ENCODE results near the gene CATSPERZ.

The CATSPERZ gene, protein sequence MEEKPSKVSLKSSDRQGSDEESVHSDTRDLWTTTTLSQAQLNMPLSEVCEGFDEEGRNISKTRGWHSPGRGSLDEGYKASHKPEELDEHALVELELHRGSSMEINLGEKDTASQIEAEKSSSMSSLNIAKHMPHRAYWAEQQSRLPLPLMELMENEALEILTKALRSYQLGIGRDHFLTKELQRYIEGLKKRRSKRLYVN

DNA sequence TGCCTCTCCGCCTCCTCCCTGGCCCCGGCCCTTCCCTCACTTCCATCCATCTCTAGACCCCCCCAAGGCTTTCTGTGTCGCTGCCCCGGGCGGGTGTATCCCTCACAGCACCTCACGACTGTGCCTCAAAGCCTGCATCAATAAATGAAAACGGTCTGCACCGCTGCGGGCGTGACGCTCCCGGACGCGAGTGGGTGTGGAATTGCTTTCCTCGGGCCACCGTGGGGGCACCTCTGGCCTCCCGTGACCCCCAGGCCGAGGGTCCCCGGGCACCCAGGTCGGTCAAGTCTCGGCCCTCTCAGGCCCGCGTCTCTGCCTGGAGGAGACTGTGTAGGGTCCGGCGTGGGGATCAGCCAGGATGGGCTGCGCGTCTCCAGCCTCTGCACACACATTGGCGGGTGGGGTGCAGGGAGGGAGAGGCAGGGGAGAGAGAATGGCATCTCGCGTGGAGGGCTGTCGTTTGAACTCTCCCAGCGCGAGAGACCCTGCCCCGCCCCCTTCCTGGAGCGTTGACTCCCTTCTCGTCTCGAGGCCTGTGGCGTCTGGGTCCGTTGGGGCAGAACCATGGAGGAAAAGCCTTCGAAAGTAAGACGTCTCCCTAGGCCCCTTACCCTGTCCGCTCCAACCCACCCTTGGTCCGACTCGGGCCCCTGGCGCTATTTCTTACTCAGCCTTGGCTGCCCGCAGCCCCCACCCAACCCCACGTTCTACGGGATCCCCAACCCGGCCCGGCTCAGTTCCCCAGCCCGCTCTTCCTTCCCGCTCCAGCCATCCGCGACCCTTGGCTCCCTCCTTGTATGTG is at the start of gene CATSPERZ:
Gene CATSPERZ (plus strand): TSS at position 512 of the 802 bp plus-strand sequence. CDS start 53 bp downstream, at position 565.
- peaks cover 50% of the 10 kb centered on the region for H3K27me3 ChIP-seq (ENCODE audit: low read depth, low read length)
- peaks cover 0 to 28% of the 10 kb centered on the region in 2 donors for H3K4me1 ChIP-seq (ENCODE audit: control insufficient read depth in 1 of 2, insufficient read depth in 2 of 2, low read length in 2 of 2)
- no peaks in the 10 kb centered on the region for H3K36me3 ChIP-seq (ENCODE audit: control insufficient read depth in 1 of 2, insufficient read depth in 2 of 2, low read length in 2 of 2)
- H3K9me3 ChIP-seq (ENCODE audit: control insufficient read depth in 1 of 2, low read length in 2 of 2), result no peaks in the 10 kb centered on the region
- H3K4me3 ChIP-seq (ENCODE audit: low read depth in 1 of 2, low read length in 2 of 2), result peak within 1 kb of the TSS in 1 of 2 donors; percentile 58
- H3K27ac ChIP-seq (ENCODE audit: low read length), result no peak within 1 kb of the TSS

DNA sequence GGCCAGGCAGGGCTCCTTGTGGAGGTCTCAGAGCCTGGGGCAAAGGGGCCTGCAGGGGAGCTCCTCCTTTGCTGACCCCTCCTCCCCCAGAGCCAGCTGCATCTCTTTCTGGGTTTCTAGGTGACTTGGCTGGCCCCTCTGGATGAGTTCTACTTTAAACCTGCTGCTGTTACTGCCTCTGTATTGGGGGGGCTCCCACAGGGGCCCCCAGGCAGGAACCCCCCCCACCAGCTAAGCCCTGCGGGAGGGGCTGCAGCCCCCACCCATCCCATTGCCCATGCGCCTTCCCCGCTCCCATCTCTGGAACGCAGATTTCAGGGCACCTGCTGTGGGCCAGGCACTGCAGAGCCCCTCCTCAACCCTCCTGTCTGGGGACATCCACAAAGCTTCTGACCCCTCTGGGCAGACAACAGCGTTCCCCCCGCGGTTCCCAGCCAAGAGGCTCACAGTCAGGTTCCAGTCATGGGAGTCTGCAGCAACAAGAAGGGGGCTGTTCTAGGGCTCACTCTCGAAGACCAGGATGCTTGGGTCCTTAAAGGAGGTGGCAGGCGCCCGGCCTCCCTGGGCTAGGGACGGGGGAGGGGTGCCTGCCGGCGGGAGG is 49.6 kb upstream of the CATSPERZ start:
- H3K36me3 ChIP-seq (ENCODE audit: control insufficient read depth in 1 of 2, insufficient read depth in 2 of 2, low read length in 2 of 2), result peaks cover 7 to 10% of the 10 kb centered on the region in 2 donors
- peak overlapping the region; percentile 53 to 65 for H3K4me3 ChIP-seq (ENCODE audit: low read depth in 1 of 2, low read length in 2 of 2)
- H3K27me3 ChIP-seq (ENCODE audit: low read depth, low read length), result no peaks in the 10 kb centered on the region
- no peaks in the 10 kb centered on the region for H3K9me3 ChIP-seq (ENCODE audit: control insufficient read depth in 1 of 2, low read length in 2 of 2)
- H3K4me1 ChIP-seq (ENCODE audit: control insufficient read depth in 1 of 2, insufficient read depth in 2 of 2, low read length in 2 of 2), result peaks cover 3 to 45% of the 10 kb centered on the region in 2 donors
- no peak overlapping the region for H3K27ac ChIP-seq (ENCODE audit: low read length)

DNA sequence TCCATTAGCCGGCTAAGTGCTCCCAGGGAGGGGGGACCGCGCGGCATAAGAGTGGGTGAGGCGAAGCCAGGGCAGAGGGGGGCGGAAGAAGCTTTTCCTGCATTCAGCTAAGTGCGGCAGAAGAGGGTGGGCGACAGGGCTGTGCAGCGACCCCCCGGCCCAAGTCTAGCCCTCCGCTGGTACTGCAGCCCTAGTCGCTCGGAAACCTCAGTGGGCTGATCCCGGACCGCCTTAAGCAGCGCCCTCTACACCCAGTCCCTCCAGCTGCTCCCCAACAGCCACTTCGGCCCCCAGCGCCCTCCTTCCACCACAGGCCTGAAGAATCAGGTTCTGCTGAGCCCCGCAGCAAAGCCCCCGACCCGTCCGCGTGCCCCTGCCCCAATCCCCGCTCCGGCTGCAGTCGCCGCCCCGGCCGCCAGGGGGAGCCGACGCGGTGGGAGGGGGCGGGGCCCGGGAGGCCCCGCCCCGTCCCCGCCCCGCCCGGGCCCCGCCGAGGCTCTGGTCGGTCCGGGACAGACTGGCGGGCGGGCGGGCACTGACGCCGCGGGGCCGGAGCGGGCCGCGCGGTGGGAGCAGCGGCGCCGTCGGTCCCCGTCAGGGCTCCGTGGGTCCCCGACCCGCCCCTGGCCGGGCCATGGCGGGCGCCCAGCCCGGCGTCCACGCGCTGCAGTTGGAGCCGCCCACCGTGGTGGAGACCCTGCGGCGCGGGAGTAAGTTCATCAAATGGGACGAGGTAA is 49.0 kb upstream of the CATSPERZ start, which contains the start of gene PLCB3:
Gene PLCB3 (plus strand): TSS at position 515 of the 737 bp plus-strand sequence. CDS start 120 bp downstream, at position 635.
- peak within 1 kb of the TSS; percentile 63 for H3K27ac ChIP-seq (ENCODE audit: low read length)
- peaks cover 7 to 14% of the 10 kb centered on the region in 2 donors for H3K36me3 ChIP-seq (ENCODE audit: control insufficient read depth in 1 of 2, insufficient read depth in 2 of 2, low read length in 2 of 2)
- H3K4me1 ChIP-seq (ENCODE audit: control insufficient read depth in 1 of 2, insufficient read depth in 2 of 2, low read length in 2 of 2), result peaks cover 3 to 39% of the 10 kb centered on the region in 2 donors
- no peaks in the 10 kb centered on the region for H3K27me3 ChIP-seq (ENCODE audit: low read depth, low read length)
- no peaks in the 10 kb centered on the region for H3K9me3 ChIP-seq (ENCODE audit: control insufficient read depth in 1 of 2, low read length in 2 of 2)
- peak within 1 kb of the TSS; percentile 67 to 79 for H3K4me3 ChIP-seq (ENCODE audit: low read depth in 1 of 2, low read length in 2 of 2)

DNA sequence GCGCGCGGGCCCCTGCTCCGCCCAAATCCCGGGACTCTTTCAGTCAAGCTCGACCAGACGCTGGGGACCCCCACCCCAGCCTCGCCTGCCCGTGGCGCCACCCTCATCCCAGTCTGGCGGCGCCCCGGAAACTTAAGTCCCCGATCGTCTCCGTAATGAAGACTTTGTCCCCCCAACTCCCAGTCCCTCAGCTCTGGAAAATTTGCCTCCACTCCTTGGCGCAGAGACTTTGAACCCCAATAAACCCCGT is 48.5 kb upstream of the CATSPERZ start:
- Histone ChIP-seq H3K27ac (ENCODE audit: low read length) (peak overlapping the region; percentile 63), H3K9me3 (ENCODE audit: control insufficient read depth in 1 of 2, low read length in 2 of 2) (no peaks in the 10 kb centered on the region), H3K27me3 (ENCODE audit: low read depth, low read length) (no peaks in the 10 kb centered on the region), H3K36me3 (ENCODE audit: control insufficient read depth in 1 of 2, insufficient read depth in 2 of 2, low read length in 2 of 2) (peaks cover 12 to 19% of the 10 kb centered on the region in 2 donors), H3K4me1 (ENCODE audit: control insufficient read depth in 1 of 2, insufficient read depth in 2 of 2, low read length in 2 of 2) (peaks cover 3 to 38% of the 10 kb centered on the region in 2 donors), H3K4me3 (ENCODE audit: low read depth in 1 of 2, low read length in 2 of 2) (peak overlapping the region; percentile 67 to 79)

DNA sequence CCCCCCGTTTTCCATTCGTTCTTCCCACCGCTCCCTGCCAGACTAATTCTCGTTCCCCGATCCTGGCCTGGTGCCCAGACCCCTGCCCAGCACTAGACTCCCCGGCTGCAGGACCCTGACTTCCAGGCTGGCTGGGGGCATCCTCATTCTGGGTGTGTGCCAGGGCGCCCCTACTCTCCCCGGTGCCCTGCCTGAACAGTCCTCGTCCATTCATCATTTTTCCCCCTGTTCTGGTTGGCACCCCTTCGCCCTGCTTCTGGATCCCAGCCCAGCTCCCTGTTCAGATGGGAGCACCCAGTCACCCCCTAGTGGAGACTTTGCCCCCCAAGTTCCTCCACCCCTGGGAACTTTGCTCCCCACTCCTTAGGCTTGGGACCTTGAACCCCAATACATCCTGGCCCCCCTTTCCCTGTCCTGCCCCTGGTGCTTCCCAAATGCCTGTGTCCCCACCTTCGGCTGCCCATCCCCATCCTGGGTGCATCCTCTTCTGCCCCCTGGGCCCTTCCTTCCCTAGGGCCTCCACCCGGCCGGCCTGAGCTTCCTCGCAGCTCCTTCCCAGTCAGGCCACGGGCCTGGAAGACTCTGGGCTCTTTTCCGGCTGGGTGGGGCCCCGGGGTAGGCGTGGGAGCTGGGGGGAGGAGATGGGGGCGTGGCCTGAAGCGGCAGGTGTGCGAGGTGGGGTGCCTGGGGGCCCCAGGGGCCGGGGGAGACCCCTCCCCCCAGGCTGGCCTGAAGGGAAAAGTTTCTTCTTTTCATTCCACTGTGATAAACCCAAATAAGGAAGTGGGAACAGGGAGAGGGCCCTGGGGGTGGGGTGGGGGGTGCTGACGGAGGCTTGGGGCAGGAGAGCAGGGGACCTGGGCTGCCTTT is 47.9 kb upstream of the CATSPERZ start:
- Histone ChIP-seq H3K4me3 (ENCODE audit: low read depth in 1 of 2, low read length in 2 of 2) (peak overlapping the region; percentile 67 to 79), H3K9me3 (ENCODE audit: control insufficient read depth in 1 of 2, low read length in 2 of 2) (no peaks in the 10 kb centered on the region), H3K27ac (ENCODE audit: low read length) (peak overlapping the region; percentile 63), H3K4me1 (ENCODE audit: control insufficient read depth in 1 of 2, insufficient read depth in 2 of 2, low read length in 2 of 2) (peaks cover 3 to 34% of the 10 kb centered on the region in 2 donors), H3K36me3 (ENCODE audit: control insufficient read depth in 1 of 2, insufficient read depth in 2 of 2, low read length in 2 of 2) (peaks cover 12 to 20% of the 10 kb centered on the region in 2 donors), H3K27me3 (ENCODE audit: low read depth, low read length) (no peaks in the 10 kb centered on the region)

DNA sequence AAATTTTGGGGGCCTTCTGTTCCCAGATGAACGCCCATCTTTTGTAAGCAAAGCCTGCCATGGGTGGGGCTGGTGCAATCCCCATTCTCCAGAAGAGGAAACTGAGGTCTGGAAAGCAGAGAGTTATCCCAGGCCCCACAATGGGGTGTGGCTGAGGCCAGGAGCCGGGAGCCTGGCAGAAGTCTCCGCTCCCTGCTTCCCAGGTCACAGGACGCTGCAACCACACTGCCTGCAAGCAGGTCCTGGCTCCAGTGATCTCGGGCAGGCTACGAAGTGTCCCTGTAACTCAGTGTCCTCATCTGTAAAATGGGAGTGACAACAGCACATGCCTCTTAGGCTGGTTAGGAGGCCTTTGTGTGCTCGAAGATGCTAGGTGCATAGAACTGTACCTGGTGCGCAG is 47.1 kb upstream of the CATSPERZ start:
- H3K4me1 ChIP-seq (ENCODE audit: control insufficient read depth in 1 of 2, insufficient read depth in 2 of 2, low read length in 2 of 2), result peaks cover 3 to 28% of the 10 kb centered on the region in 2 donors
- H3K4me3 ChIP-seq (ENCODE audit: low read depth in 1 of 2, low read length in 2 of 2), result peak overlapping the region; percentile 67 to 79
- peaks cover 12 to 21% of the 10 kb centered on the region in 2 donors for H3K36me3 ChIP-seq (ENCODE audit: control insufficient read depth in 1 of 2, insufficient read depth in 2 of 2, low read length in 2 of 2)
- no peaks in the 10 kb centered on the region for H3K9me3 ChIP-seq (ENCODE audit: control insufficient read depth in 1 of 2, low read length in 2 of 2)
- H3K27ac ChIP-seq (ENCODE audit: low read length), result peak overlapping the region; percentile 51
- H3K27me3 ChIP-seq (ENCODE audit: low read depth, low read length), result no peaks in the 10 kb centered on the region

DNA sequence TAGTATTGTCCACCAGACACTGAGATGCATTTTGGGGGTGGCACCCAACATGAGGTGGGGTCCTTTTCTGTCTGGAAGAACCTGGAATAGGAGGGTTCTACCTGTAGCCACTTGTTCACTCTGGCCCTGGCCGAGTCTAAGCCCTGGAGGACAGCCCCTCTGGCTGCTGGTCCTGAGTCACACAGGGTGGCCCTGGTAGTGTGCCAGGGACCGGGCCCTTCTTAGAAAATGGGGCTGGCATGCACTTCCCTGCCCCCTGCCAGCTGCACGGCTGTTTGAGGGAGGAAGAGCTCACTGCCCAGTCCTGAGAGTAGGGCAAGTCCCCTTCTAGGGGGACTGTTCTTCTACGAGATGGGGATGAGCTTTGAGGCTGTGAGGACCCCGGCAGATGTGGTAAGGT is 46.7 kb upstream of the CATSPERZ start:
- no peaks in the 10 kb centered on the region for H3K9me3 ChIP-seq (ENCODE audit: control insufficient read depth in 1 of 2, low read length in 2 of 2)
- H3K27ac ChIP-seq (ENCODE audit: low read length), result no peak overlapping the region
- peaks cover 13 to 25% of the 10 kb centered on the region in 2 donors for H3K36me3 ChIP-seq (ENCODE audit: control insufficient read depth in 1 of 2, insufficient read depth in 2 of 2, low read length in 2 of 2)
- H3K27me3 ChIP-seq (ENCODE audit: low read depth, low read length), result no peaks in the 10 kb centered on the region
- peak overlapping the region in 1 of 2 donors; percentile 79 for H3K4me3 ChIP-seq (ENCODE audit: low read depth in 1 of 2, low read length in 2 of 2)
- H3K4me1 ChIP-seq (ENCODE audit: control insufficient read depth in 1 of 2, insufficient read depth in 2 of 2, low read length in 2 of 2), result peaks cover 3 to 28% of the 10 kb centered on the region in 2 donors

DNA sequence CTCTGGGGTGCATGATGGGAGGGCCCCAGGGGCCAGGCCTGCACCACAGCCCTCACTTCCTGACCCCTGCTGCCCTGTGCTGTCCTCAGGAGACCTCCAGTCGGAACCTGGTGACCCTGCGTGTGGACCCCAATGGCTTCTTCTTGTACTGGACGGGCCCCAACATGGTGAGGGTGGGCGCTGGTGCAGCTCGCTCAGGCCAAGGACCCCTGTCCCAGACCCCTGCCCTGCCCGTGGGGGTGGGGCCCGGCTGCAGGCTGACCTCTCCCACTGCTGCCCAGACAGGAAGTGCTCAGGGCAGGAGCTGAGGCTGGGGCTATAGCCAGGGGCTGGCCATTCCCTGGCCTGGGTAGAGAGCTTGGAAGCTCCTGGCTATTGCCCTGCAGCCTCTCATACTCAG is 45.8 kb upstream of the CATSPERZ start:
- Histone ChIP-seq H3K27ac (ENCODE audit: low read length) (no peak overlapping the region), H3K4me1 (ENCODE audit: control insufficient read depth in 1 of 2, insufficient read depth in 2 of 2, low read length in 2 of 2) (peaks cover 3 to 28% of the 10 kb centered on the region in 2 donors)

DNA sequence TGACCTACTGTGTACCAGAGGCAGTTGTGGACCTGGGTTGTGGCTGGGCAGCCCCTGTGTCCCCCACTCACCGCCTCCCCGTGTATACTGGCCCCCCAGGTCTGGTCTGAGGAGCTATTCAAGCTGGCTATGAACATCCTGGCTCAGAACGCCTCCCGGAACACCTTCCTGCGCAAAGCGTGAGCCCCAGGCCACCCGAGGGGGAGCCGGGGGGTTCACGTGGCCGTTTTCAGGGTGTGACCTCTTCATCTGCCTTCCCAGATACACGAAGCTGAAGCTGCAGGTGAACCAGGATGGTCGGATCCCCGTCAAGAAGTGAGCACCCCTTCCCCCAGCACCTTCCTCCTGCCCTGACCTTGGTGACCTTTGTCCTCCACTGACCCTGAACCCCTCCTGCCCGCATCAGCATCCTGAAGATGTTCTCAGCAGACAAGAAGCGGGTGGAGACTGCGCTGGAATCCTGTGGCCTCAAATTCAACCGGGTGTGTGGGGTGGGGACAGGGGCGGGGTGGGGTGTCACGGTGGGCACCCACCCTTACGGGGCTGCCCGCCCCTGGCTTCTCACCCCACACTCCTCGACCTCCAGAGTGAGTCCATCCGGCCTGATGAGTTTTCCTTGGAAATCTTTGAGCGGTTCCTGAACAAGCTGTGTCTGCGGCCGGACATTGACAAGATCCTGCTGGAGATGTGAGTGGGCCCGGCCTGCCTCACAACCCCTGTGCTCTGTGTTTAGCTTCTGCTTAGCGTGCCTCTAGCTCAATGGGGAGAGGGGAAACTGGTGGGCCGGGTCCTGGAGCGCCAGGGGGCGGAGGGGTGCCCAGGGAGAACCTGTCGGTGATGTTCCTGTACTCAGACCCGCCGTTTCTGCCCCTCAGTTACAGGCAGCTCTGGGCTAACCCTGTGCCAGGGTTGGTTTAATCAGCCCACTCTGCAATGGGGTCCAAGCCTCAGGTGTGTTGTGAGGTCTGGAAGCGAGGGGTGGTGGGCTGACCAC is 44.7 kb upstream of the CATSPERZ start:
- Histone ChIP-seq H3K36me3 (ENCODE audit: control insufficient read depth in 1 of 2, insufficient read depth in 2 of 2, low read length in 2 of 2) (peaks cover 24 to 43% of the 10 kb centered on the region in 2 donors), H3K4me3 (ENCODE audit: low read depth in 1 of 2, low read length in 2 of 2) (no peak overlapping the region), H3K4me1 (ENCODE audit: control insufficient read depth in 1 of 2, insufficient read depth in 2 of 2, low read length in 2 of 2) (peaks cover 3 to 27% of the 10 kb centered on the region in 2 donors), H3K9me3 (ENCODE audit: control insufficient read depth in 1 of 2, low read length in 2 of 2) (no peaks in the 10 kb centered on the region), H3K27me3 (ENCODE audit: low read depth, low read length) (no peaks in the 10 kb centered on the region), H3K27ac (ENCODE audit: low read length) (no peak overlapping the region)

More for the DNA sequence above, 45.8 kb upstream of the CATSPERZ start:
- no peak overlapping the region for H3K4me3 ChIP-seq (ENCODE audit: low read depth in 1 of 2, low read length in 2 of 2)
- H3K36me3 ChIP-seq (ENCODE audit: control insufficient read depth in 1 of 2, insufficient read depth in 2 of 2, low read length in 2 of 2), result peaks cover 19 to 34% of the 10 kb centered on the region in 2 donors
- no peaks in the 10 kb centered on the region for H3K27me3 ChIP-seq (ENCODE audit: low read depth, low read length)
- H3K9me3 ChIP-seq (ENCODE audit: control insufficient read depth in 1 of 2, low read length in 2 of 2), result no peaks in the 10 kb centered on the region

Data from muscle layer of duodenum (tissue), 2 donors.